HepG2 (cell line): Measurements from ENCODE around the gene ASB16. TPM values are rescaled to one million over a fixed set of nuclear protein-coding genes. Genes with fewer than 3 reads are reported as not detected.

Experiments
- ARNT2 ChIP-seq: sonication (generic); formaldehyde crosslinking; IDR thresholded peaks from 2 replicates; pipeline ENCODE4 v1.8.0; 2022; ENCODE audit warnings: mild to moderate bottlenecking, low read depth, missing genetic modification reagents, moderate library complexity
- FOSL1 ChIP-seq: sonication (generic); formaldehyde crosslinking; IDR thresholded peaks from 2 replicates; pipeline ENCODE4 v1.9.0; 2021; ENCODE audit warnings: missing genetic modification reagents, borderline replicate concordance
- MTA1 ChIP-seq: sonication (generic); formaldehyde crosslinking; IDR thresholded peaks from 2 replicates; pipeline ENCODE4 v1.4.0; 2020; ENCODE audit warnings: missing genetic modification reagents, mild to moderate bottlenecking, borderline replicate concordance
- MTERF4 ChIP-seq: sonication (generic); formaldehyde crosslinking; IDR thresholded peaks from 2 replicates; pipeline ENCODE4 v1.8.0; 2023; ENCODE audit warnings: mild to moderate bottlenecking, missing genetic modification reagents
- NFIC ChIP-seq: IDR thresholded peaks from 2 replicates; pipeline ENCODE4 v1.6.1; 2012; ENCODE audit warnings: mild to moderate bottlenecking, low read length, inconsistent platforms
- POLR2AphosphoS5 ChIP-seq: IDR thresholded peaks from 2 replicates; pipeline ENCODE4 v1.6.1; 2012; ENCODE audit warnings: low read depth, low read length
- POLR2G ChIP-seq: fragments of 200-400 bp; formaldehyde crosslinking; IDR thresholded peaks from 2 replicates; pipeline ENCODE4 v1.6.1; 2018; ENCODE audit warnings: mild to moderate bottlenecking, low read depth, low read length, moderate library complexity
- TAF15 ChIP-seq: fragments of 200-400 bp; formaldehyde crosslinking; IDR thresholded peaks from one replicate; pipeline ENCODE4 v1.6.1; 2018; ENCODE audit warnings: mild to moderate bottlenecking, low read depth, low read length; ENCODE audit not compliant: poor library complexity, severe bottlenecking
- ZFX ChIP-seq: sonication (generic); formaldehyde crosslinking; IDR thresholded peaks from 2 replicates; pipeline ENCODE4 v1.4.0; 2020; ENCODE audit warnings: mild to moderate bottlenecking, low read depth, missing genetic modification reagents, moderate library complexity
- ZHX2 ChIP-seq, 2 experiments: sonication (generic) in 1 of 2; formaldehyde crosslinking in 1 of 2; IDR thresholded peaks; 2 replicates each; pipeline versions ENCODE4 v1.6.1 to v1.9.0; 2014 to 2022; ENCODE audit warnings: antibody characterized with exemption in 1 of 2, borderline replicate concordance in 1 of 2, inconsistent platforms in 1 of 2, low read depth in 1 of 2, missing genetic modification reagents in 1 of 2
- ZMYM4 ChIP-seq: sonication (generic); formaldehyde crosslinking; IDR thresholded peaks from 2 replicates; pipeline ENCODE4 v1.8.1; 2023; ENCODE audit warnings: mild to moderate bottlenecking, missing genetic modification reagents
- ZNF274 ChIP-seq: sonication (generic); formaldehyde crosslinking; IDR thresholded peaks from 2 replicates; pipeline ENCODE4 v1.5.1; 2020; ENCODE audit warnings: mild to moderate bottlenecking, missing genetic modification reagents
- ZNF280B ChIP-seq: sonication (generic); formaldehyde crosslinking; IDR thresholded peaks from 2 replicates; pipeline ENCODE4 v1.5.0; 2020; ENCODE audit warnings: missing genetic modification reagents, mild to moderate bottlenecking, borderline replicate concordance
- ZNF414 ChIP-seq: sonication (generic); formaldehyde crosslinking; IDR thresholded peaks from 2 replicates; pipeline ENCODE4 v1.5.0; 2020; ENCODE audit warnings: missing genetic modification reagents
- ZNF7 ChIP-seq: IDR thresholded peaks from 2 replicates; pipeline ENCODE4 v1.6.1; 2016; ENCODE audit warnings: missing biosample characterization, missing genetic modification reagents
- ZSCAN25 ChIP-seq: sonication (generic); formaldehyde crosslinking; IDR thresholded peaks from 2 replicates; pipeline ENCODE4 v1.8.0; 2022; ENCODE audit warnings: mild to moderate bottlenecking, missing genetic modification reagents
- polyA plus RNA-seq, 8 experiments: library from polyadenylated mRNA; depleted of rRNA in 3 of 8; stranded (reverse) in 7 of 8; unstranded in 1 of 8; fragments of >200 nt; fragmentation: Illumina TruSeq in 4 of 8; extraction: Trizol in 4 of 8; gene quantifications; 2 replicates each; pipeline versions ENCODE4 v1.2.1 to v1.2.3, GENCODE V29; 2011 to 2016; ENCODE audit warnings: low read depth in 4 of 8, missing spikeins in 1 of 8, mixed read lengths in 1 of 8; ENCODE audit not compliant: insufficient read depth in 1 of 8
- total RNA-seq, 5 experiments: library from RNA; depleted of rRNA; stranded (reverse); fragments of >200 nt; fragmentation: Illumina TruSeq; extraction: Trizol; gene quantifications; 2 replicates each; pipeline ENCODE4 v1.2.3, GENCODE V29; 2016; ENCODE audit warnings: low read depth in 1 of 5

ASB16 gene
- total and polyA plus RNA-seq, 2 of the 13 experiments (the other 11 are each of a cell fraction or from before 2014, with no cell fraction given), result 0.07 TPM; not detected in 1

GRCh38 chr17:44137891-44138709 is 32.4 kb upstream of the ASB16 start (continued):
- TF ChIP-seq ZHX2 (IDR thresholded peaks at IDR 0.05; ENCODE audit: low read depth) (no peak), ZHX2 (CRISPR knock-in tag; IDR thresholded peaks at IDR 0.05; ENCODE audit: borderline replicate concordance) (no peak), ZFX (peak; percentile 59), ARNT2 (CRISPR knock-in tag) (0 out of 2 replicates have a peak, but pooled peaks have one; percentile 28), MTA1 (CRISPR knock-in tag) (peak; percentile 89), ZSCAN25 (CRISPR knock-in tag) (peak; percentile 66; the same call in 1 of the 2 replicates), ZNF274 (CRISPR knock-in tag) (no peak), FOSL1 (CRISPR knock-in tag) (peak; percentile 90), NFIC (no peak), POLR2AphosphoS5 (0 out of 2 replicates have a peak, but pooled peaks have one; percentile 31), ZNF7 (CRISPR knock-in tag) (no peak), ZNF280B (CRISPR knock-in tag) (no peak; the same call in 1 of the 2 replicates), POLR2G (0 out of 2 replicates have a peak, but pooled peaks have one; percentile 39), ZMYM4 (CRISPR knock-in tag) (peak; percentile 61; the same call in 1 of the 2 replicates), TAF15 (no peak), MTERF4 (CRISPR knock-in tag) (peak; percentile 67), ZNF414 (peak; percentile 50; the same call in 1 of the 2 replicates)
